Dedifferentiated amniotic fluid mesenchymal stem cell (primary cell): ENCODE measurements around the gene ZNF644.

Experiments used
- DNase-seq: peaks from one replicate; pipeline ENCODE4 v3.0.0-alpha.2; 2016; ENCODE audit errors: extremely low spot score

The ZNF644 gene

GRCh38 chr1:91020967-91021685, 709 bp downstream of the ZNF644 start:
- DNase-seq, result peak; percentile 59

DNA sequence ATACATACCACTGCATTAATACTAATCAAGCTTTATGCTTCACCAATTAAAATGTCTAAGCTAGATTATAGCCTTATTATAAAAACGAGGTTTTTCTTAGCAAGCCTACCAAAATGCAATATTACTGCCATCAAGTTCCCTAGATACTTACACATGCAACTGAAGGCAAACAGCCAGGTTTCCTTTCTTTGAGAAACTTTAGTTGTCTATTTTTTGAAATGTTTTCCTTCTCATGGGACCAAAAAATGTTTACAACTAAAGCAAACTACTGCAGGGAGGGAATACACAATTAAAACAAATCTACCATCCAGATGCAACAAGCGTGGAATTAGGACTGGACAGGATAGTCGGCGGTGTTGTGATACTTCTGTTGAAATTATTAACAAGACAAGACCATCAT, 1.3 kb downstream of the ZNF644 start:
- DNase-seq, result no peak

GRCh38 chr1:91018006-91018405, 3.8 kb downstream of the ZNF644 start:
- DNase-seq, result no peak

- no peak for DNase-seq
These were observed 5.9 kb downstream of the ZNF644 start for GRCh38 chr1:91015794-91016550.

DNA sequence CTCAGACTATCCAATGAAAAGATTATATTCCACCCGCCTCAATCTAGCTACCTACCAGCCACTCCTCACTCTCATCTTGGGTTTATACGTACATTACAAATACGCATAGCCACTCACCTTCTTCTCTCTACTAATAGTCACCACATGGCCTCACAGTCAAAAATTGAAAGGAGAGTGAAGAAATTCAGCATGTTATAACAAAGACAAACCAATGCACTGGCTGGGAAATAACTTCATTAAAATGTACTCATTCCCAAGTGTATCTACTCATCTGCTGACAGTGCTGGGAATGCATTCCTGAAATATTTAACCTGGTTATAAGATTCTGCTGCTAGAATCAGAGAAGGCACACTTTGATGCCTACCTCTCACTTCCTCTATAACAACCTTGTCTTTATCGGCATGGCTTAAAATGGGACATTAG, 6.5 kb downstream of the ZNF644 start:
- DNase-seq, result no peak

- no peak for DNase-seq
These were observed 7.4 kb downstream of the ZNF644 start for GRCh38 chr1:91014475-91014874.

- no peak for DNase-seq
These were observed 8.5 kb downstream of the ZNF644 start for GRCh38 chr1:91013302-91013701.

DNA sequence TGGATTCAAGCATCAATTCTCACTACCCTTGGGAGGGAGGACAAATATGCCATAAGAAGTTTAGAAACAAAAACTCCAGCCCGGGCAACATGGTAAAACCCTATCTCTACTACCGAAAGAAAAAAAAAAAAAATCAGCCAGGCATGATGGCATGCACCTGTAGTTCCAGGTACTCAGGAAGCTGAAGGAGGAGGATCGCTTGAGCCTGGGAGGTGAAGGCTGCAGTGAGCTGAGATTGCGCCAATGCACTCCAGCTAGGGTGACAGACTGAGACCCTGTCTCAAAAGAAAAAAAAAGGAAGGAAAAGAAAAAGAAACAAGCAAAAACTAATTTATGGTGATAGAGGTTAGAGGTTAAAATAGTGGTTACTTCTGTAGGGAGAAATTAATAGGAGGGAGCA, 9.6 kb downstream of the ZNF644 start:
- no peak for DNase-seq

DNA sequence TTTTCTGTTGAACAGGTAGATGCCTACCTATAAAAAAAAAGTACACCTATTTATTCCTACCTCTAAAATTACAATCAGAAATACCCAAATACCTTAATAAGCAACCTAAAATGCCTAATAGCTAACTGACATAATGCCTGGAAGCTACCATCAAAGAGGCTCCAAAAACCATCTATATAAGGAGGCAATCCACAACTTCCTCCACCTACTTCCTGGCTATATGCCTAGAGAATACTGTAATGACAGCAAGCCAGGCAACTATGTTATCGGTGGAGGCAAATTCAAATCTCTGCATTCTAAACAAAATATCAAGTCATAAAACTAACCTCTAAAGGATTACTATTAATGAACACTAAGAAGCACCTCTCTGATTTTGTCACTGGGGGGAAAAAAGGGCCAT, 10.1 kb downstream of the ZNF644 start:
- DNase-seq, result no peak

- no peak for DNase-seq
These were observed 14.0 kb downstream of the ZNF644 start for GRCh38 chr1:91007827-91008226.

DNA sequence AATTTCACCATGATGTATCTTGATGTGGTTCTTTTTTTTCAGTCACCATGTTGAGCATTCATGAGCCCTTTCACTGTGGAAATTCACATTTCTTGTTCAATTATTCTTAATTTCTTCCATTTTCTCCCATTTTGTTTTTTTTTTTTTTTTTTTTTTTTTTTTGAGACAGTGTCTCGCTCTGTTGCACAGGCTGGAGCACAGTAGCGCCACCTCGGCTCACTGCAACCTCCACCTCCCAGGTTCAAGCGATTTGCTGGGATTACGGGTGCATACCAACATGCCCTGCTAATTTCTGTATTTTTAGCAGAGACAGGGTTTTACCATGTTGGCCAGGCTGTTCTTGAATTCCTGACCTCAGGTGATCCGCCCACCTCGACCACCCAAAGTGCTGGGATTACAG, 14.7 kb downstream of the ZNF644 start:
- no peak for DNase-seq

- DNase-seq, result no peak
These were observed 15.5 kb downstream of the ZNF644 start for GRCh38 chr1:91006113-91006908.

GRCh38 chr1:91005285-91005684, 16.6 kb downstream of the ZNF644 start:
- DNase-seq, result no peak

- DNase-seq, result no peak
These were observed 17.7 kb downstream of the ZNF644 start for GRCh38 chr1:91004145-91004544.

DNA sequence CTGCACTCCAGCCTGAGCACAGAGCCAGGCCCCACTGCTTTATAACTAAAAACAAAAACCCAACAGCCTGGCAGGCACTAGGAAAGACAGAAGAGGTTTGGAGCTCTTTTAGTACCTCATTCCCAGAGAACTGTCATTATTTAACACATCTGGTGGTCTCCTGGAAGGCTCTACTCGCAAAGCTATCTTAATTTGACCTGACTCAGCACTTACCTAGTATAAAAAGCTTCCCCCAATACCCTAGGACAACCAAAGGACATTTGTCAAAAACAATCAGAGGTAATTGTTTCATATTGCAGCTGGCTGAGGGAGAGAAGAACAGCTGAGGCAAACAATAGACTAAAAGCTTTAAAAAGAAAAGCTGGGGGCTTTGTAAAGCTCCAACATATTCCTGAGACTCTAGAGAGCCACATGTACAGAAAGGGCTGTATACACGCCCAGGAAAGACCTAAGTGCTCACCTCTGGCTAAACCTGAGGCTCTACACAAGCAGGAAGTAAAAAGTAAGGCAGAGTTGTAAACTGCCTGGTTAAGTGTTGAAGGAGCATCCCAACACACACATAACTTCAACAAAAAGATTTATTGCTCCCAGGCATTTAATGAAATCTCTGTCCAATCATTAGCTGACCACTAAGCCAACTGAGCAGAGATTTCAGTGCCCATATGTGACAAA, 25.0 kb downstream of the ZNF644 start:
- no peak for DNase-seq

DNA sequence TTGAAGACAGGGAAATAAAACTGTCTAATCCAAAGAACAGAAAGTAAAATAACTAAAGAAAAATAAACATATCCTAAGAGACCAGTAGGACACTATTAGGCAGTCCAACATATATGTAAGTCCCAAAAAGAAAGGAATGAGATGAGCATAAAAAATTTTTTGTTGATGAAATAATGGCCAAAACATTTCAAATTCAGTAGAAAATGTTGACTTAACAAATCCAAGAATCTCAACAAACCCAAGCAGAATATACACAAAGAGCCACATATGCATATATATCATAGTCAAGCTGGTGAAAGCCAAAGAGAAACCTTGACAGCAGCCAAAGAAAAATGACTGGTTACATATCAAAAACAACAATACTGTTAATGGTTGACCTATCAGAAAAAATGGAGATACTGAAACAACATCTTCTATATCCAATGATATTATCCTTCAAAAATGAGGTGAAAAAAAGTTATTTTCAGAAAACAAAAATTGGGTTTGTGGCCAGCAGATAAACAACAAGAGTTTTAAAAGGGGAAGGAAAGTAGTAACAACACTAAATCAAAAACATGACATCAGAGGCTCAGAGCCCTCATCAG, 26.4 kb downstream of the ZNF644 start:
- no peak for DNase-seq

GRCh38 chr1:90994461-90994860, 27.4 kb downstream of the ZNF644 start:
- DNase-seq, result no peak

DNA sequence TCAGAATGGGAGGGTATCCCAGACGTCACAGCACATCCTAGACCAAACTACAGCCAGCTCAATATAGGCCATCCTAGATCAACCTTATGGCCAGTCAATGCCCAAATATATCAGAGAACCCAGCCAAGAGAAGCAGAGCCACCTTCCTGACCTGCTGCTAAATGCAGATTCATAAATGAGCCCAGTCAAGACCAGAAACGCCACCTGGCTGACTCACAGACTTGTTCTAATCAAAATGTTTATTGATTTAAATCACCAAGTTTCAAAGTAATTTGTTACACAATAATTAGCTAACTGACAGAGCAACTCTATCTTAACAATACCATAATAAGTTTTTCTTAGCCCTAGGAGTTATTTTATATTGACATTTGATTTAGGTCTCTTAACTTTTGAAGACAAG, 28.6 kb downstream of the ZNF644 start:
- no peak for DNase-seq

DNA sequence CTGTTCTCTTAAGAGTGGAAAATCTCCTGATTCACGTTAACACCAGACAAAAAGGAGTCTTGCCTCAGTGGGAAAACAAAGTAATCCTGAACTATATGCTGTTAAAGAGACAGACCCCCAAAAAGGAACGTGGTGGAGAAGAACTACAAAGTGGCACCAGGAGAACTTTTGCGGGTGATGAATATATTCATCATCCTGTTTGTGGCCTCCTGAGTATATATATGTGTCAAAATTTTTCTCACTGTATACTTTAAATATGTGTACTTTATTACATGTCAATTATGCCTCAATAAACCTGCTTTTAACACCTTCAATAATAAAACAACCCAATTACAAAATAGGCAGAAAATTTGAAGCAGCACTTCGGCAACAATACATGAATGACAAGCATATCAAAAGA, 31.1 kb downstream of the ZNF644 start:
- no peak for DNase-seq

GRCh38 chr1:90989990-90990389, 31.8 kb downstream of the ZNF644 start:
- DNase-seq, result no peak

DNA sequence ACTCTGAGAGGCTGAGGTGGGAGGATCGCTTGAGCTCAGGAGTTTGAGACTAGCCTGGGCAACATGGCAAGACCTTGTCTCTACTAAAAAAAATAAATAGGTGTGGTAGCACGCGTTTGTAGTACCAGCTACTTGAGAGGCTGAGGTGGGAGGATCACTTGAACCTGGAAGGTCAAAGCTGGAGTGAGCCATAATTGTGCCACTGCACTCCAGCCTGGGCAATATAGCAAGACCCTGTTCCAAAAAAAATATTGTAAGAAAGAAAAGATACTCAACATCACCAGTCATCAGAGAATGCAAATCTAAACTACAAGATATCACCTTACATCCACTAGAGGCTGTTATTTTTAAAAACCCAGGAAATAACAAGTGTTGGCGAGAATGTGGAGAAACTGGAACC, 32.5 kb downstream of the ZNF644 start:
- no peak for DNase-seq

- no peak for DNase-seq
These were observed 34.0 kb downstream of the ZNF644 start for GRCh38 chr1:90987841-90988240.
